ENCODE measurements around the gene CBX6.

CBX6 gene

GRCh38 chr22:38843657-38844314 lies 28.2 kb downstream of the CBX6 start, which contains the start of gene NPTXR:
NPTXR (minus strand) TSS chr22:38844028.
- Histone ChIP-seq H3K4me3 (peak within 1 kb of the TSS; percentile 5 to 40 (median 31)), H3K27ac (peak within 1 kb of the TSS in 2 of 21 experiments; percentile 11 to 31)

- peak overlapping the region; percentile 5 to 40 (median 31) for H3K4me3 ChIP-seq
- peak overlapping the region in 2 of 21 experiments; percentile 11 to 15 for H3K27ac ChIP-seq
These were observed 28.8 kb downstream of the CBX6 start for GRCh38 chr22:38843201-38843656.

GRCh38 chr22:38842512-38843200 lies 29.4 kb downstream of the CBX6 start:
- peak overlapping the region; percentile 5 to 40 (median 31) for H3K4me3 ChIP-seq
- H3K27ac ChIP-seq: peak overlapping the region in 2 of 21 experiments; percentile 11 to 15

GRCh38 chr22:38841635-38842034 lies 30.4 kb downstream of the CBX6 start:
- Histone ChIP-seq H3K4me3 (no peak overlapping the region), H3K27ac (no peak overlapping the region)

GRCh38 chr22:38841211-38841610 lies 30.8 kb downstream of the CBX6 start:
- Histone ChIP-seq H3K4me3 (no peak overlapping the region), H3K27ac (no peak overlapping the region)

DNA sequence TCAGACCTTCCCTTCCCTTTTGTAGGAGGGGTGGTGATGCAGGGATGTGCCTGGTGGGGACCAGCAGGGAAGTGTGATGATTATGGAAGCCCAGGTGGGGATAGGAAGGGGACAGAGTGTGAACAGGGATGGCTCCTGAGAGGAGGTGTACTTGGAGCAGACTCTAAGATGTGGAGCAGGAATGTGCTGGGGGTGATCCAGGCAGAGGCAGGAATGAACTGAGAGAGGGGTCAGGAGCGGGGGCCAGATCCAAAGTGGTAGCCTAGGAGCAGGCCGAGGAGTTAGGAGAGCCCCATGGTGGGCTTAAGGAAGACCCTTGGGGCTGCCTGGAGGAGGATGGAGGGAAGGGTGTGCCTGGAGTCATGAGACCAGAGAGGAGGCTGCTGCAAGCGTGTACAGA lies 31.9 kb downstream of the CBX6 start:
- no peak overlapping the region for H3K27ac ChIP-seq
- H3K4me3 ChIP-seq: no peak overlapping the region

DNA sequence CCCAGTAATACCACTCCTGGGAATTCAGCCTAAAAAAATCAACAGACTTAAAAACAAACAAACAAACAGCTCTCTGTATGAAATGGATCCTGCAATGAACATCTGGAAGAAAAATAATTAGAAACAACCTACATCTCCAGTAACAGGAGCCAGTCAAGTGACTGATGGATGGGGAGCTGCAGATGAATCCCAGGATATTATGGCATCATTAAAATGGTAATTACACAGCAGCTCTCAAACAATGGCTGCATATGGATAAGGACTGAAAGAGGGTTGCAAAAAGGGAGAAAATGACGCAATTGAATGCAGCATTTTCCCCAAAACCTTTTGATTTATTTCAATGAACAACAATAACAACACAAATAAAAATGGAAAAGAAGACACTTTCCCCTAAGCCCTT lies 32.3 kb downstream of the CBX6 start:
- no peak overlapping the region for H3K27ac ChIP-seq

DNA sequence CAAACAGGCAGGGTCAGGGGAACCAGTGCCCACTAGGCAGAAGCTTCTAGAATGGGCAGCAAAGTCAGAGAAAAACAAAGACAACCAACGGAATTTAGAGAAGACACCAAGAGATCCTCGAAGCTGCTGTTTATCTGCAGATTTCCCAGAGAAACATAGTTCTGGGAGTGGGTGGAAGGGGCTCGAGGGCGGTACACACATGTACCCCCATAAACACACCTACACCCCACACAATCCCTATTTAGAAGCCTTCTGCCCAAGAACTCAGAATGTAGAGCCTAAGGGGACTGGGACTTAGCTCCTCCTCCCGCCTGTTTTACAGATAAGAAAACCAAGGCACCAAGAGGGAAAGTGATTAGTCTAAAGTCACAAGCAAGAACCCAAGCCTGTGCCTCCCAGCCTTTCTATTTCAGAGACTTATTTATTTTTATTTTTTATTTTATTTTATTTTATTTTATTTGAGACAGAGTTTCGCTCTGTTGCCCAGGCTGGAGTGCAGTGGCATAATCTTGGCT lies 34.5 kb downstream of the CBX6 start:
- no peak overlapping the region for H3K4me3 ChIP-seq
- H3K27ac ChIP-seq: no peak overlapping the region

More for the DNA sequence above, 32.3 kb downstream of the CBX6 start:
- H3K4me3 ChIP-seq: no peak overlapping the region

DNA sequence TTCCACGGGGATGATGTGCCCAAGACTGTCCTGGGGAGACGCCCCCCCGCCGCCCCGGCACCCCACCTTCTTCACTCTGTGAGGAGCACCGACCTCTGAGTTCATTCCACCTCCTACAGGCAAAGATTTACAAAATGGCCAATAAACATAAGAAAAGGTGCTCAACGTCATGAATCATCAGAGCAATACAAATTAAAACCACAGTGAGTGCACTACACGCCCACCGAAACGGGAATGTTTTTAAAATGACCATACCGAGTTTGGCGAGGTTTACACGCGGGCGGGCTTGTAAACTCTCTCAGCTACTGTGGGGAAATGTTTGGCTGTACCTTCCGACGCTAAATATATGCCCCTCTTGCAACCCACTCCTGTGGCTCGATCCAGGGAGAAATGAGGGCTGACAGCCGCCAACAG lies 36.1 kb downstream of the CBX6 start:
- H3K4me3 ChIP-seq: no peak overlapping the region
- no peak overlapping the region for H3K27ac ChIP-seq

DNA sequence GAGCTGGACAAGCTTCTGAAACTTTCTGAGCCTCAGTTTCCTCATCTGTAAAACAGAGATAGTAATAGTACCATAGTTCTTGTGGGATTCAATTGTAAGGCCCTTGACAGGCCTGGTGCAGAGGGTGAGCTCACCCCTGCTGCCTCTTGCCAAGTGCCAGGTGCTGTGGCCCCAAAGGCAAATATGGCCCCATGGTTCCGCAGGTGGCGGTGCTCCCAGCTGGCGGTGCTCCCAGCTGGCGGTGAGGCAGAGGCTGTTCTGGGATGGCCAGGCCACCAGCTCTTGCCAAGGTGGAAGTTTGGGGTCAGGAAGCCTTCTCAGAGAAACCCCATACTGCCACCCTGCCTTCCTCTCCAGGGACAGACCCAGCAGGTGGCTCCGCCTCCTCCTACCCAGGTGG lies 37.0 kb downstream of the CBX6 start:
- Histone ChIP-seq H3K27ac (no peak overlapping the region), H3K4me3 (no peak overlapping the region)

GRCh38 chr22:38834215-38834953 lies 37.6 kb downstream of the CBX6 start:
- Histone ChIP-seq H3K27ac (no peak overlapping the region), H3K4me3 (no peak overlapping the region)

- no peak overlapping the region for H3K4me3 ChIP-seq
- no peak overlapping the region for H3K27ac ChIP-seq
These were observed 39.0 kb downstream of the CBX6 start for GRCh38 chr22:38833061-38833460.

DNA sequence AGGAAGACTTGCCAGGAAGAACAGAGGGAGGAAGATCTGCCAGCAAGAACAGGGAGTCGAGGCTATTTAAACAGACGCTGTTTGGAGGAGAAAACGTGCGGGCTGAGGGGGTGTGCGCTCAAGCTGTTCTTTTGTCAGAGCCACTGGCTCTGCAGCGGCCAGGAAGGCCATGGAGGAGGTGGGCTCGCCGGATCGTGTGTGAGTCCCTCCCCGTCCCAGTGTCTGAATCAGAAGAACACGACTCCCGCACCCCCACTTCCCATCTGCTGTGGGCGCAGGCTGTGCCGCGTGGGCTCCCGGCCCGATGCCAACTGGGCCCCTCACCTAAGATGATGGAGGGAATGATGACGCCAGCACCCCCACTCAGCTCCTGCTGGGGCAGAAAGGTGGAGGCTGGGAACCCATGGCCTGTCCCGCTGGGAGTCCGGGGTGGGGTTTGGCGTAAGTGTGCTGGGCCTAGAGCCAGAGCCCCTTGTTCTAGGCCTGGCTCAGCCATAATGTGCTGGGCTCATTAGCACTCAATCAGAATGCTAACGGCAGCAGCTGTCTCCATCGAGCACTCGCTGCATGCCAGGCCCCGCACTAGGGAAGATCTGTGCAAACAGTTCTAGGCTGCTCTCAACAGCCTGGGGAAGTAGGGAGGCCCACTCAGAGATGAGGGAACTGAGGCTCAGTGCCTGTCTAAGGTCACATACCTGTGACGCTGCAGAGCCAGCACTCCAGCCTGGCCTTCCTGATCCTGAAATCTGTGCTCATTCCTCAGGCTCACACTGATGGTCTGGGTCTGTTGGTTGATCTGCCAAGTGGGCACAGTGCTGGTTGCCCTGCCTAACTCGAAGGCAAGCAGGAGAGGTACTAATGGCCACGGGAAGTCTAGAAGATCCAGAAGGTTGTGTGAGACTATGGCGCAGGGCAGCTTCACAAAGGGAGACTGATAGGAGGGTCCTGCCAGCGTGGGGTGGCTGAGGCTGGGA lies 39.7 kb downstream of the CBX6 start:
- no peak overlapping the region for H3K27ac ChIP-seq
- no peak overlapping the region for H3K4me3 ChIP-seq

- H3K4me3 ChIP-seq: no peak overlapping the region
These were observed 40.7 kb downstream of the CBX6 start for GRCh38 chr22:38831166-38831945.

GRCh38 chr22:38830845-38831108 lies 41.2 kb downstream of the CBX6 start:
- no peak overlapping the region for H3K27ac ChIP-seq
- no peak overlapping the region for H3K4me3 ChIP-seq

More at GRCh38 chr22:38831166-38831945, 40.7 kb downstream of the CBX6 start:
- H3K27ac ChIP-seq: no peak overlapping the region

DNA sequence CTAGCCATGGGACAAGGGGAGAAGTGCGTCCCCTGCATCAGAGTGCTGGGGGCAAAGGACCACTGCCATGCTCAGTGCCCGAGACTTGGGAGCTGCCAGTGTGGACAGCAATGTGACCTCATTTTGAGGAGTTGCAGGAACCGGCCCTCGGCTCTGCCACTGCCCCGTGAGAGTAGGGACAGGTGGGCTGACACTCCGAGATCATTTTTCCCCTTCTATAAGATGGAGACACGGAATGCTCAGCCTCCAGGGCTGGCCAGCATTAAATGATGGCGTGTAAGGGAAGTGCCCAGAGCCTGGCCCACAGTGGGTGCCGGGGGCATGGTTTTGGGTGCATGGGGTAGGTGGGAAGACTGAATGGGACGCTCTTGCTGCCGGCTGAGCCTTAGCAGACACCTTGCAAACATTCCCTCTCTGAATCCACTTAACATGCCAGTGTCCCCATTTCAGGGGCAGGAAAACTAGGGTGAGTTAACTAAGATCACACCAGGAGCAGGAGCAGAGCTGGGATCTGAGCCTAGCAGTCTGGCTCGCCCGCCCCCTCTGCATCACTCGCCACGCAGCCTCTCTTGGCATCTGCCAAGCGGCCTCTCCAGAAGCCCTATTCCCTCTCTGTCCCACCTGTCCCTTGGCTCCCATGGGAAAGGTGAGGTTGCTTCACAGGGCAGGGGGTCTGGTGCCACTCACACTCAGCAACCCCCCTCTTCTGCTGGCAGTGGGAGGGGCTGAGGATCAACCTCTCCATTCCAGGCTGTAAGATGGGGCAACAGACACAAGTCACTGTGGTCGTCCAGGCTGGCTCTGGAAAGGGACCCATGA lies 41.8 kb downstream of the CBX6 start:
- Histone ChIP-seq H3K27ac (no peak overlapping the region), H3K4me3 (no peak overlapping the region)

GRCh38 chr22:38829485-38829884 lies 42.5 kb downstream of the CBX6 start:
- Histone ChIP-seq H3K27ac (no peak overlapping the region), H3K4me3 (no peak overlapping the region)
